Mucosa of stomach (tissue), 1 donor: Measurements from ENCODE around the gene GALNT1.

ENCODE experiments used
- H3K27me3 ChIP-seq: one replicate; pipeline ENCODE4 v1.7.0; 2013; ENCODE audit warnings: mild to moderate bottlenecking, low read length; ENCODE audit not compliant: control insufficient read depth, insufficient read depth
- H3K36me3 ChIP-seq: one replicate; pipeline ENCODE4 v1.7.0; 2013; ENCODE audit warnings: low read length; ENCODE audit not compliant: control insufficient read depth, insufficient read depth
- H3K4me1 ChIP-seq: one replicate; pipeline ENCODE4 v1.7.0; 2013; ENCODE audit warnings: mild to moderate bottlenecking, low read length; ENCODE audit not compliant: control insufficient read depth, insufficient read depth
- H3K4me3 ChIP-seq: one replicate; pipeline ENCODE4 v1.7.0; 2013; ENCODE audit warnings: low read length
- H3K9ac ChIP-seq: one replicate; pipeline ENCODE4 v1.7.0; 2013; ENCODE audit warnings: mild to moderate bottlenecking, low read length, moderate library complexity
- H3K9me3 ChIP-seq: one replicate; pipeline ENCODE4 v1.7.0; 2013; ENCODE audit warnings: mild to moderate bottlenecking, low read length, moderate library complexity; ENCODE audit not compliant: control insufficient read depth
- donor health status: Pancreatic carcinoma.

Gene GALNT1

GRCh38 chr18:35689728-35690127 is 108.2 kb downstream of the GALNT1 start:
- Histone ChIP-seq H3K4me1 (peaks cover 9% of the 10 kb centered on the region), H3K9ac (no peak overlapping the region), H3K36me3 (no peaks in the 10 kb centered on the region), H3K4me3 (no peak overlapping the region), H3K9me3 (no peaks in the 10 kb centered on the region), H3K27me3 (no peaks in the 10 kb centered on the region)

- no peak overlapping the region for H3K4me3 ChIP-seq
- no peaks in the 10 kb centered on the region for H3K9me3 ChIP-seq
- H3K27me3 ChIP-seq, result no peaks in the 10 kb centered on the region
- peaks cover 23% of the 10 kb centered on the region for H3K4me1 ChIP-seq
- H3K9ac ChIP-seq, result no peak overlapping the region
- no peaks in the 10 kb centered on the region for H3K36me3 ChIP-seq
These were observed 110.1 kb downstream of the GALNT1 start for GRCh38 chr18:35691625-35692024.

- Histone ChIP-seq H3K9me3 (no peaks in the 10 kb centered on the region), H3K36me3 (no peaks in the 10 kb centered on the region), H3K27me3 (no peaks in the 10 kb centered on the region), H3K4me1 (peaks cover 24% of the 10 kb centered on the region), H3K4me3 (no peak overlapping the region), H3K9ac (no peak overlapping the region)
These were observed 111.3 kb downstream of the GALNT1 start for GRCh38 chr18:35692866-35693265.

DNA sequence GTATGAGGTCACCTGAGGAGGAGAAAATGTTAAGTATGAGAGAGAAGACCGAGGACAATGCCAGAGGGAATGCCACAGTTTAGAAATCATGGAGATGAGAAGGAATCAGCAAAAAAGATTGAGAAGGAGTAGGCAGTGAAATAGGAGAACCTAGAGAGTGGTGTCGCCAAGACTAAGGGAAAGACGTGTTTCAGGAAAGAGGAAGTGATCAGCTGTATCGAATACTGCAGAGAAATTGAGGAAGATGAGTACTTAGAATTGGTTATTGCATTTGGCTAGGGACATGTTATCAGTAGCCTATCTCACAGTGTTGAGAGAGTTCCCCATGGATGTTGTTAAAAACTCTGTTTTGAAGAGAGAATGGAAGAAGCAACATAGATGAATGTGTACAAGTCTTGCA is 112.3 kb downstream of the GALNT1 start:
- Histone ChIP-seq H3K36me3 (no peaks in the 10 kb centered on the region), H3K4me1 (peaks cover 24% of the 10 kb centered on the region), H3K9ac (no peak overlapping the region), H3K27me3 (no peaks in the 10 kb centered on the region), H3K9me3 (no peaks in the 10 kb centered on the region), H3K4me3 (no peak overlapping the region)

DNA sequence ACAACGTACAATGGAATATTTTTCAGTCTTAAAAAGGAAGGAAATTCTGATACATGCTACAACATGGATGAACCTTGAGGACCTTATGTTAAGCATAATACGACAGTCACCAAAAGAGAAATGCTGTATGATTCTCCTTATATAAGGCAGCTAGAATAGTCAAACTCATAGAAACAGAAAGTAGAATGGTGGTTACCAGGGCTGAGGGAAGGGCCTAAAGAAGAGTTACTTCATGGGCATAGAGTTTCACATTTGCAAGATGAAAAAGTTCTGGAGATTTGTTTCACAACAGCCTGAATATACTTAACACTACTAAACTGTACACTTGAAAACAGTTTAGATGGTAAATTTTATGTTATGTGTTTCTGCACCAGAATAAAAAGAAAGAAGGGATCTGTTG is 113.3 kb downstream of the GALNT1 start:
- H3K9me3 ChIP-seq, result no peaks in the 10 kb centered on the region
- no peaks in the 10 kb centered on the region for H3K36me3 ChIP-seq
- H3K4me1 ChIP-seq, result peaks cover 24% of the 10 kb centered on the region

GRCh38 chr18:35695384-35695783 is 113.8 kb downstream of the GALNT1 start:
- Histone ChIP-seq H3K4me1 (peaks cover 24% of the 10 kb centered on the region), H3K9me3 (no peaks in the 10 kb centered on the region), H3K9ac (no peak overlapping the region), H3K27me3 (no peaks in the 10 kb centered on the region), H3K4me3 (no peak overlapping the region), H3K36me3 (no peaks in the 10 kb centered on the region)

More for the DNA sequence above, 113.3 kb downstream of the GALNT1 start:
- H3K9ac ChIP-seq, result no peak overlapping the region
- H3K4me3 ChIP-seq, result no peak overlapping the region
- no peaks in the 10 kb centered on the region for H3K27me3 ChIP-seq

DNA sequence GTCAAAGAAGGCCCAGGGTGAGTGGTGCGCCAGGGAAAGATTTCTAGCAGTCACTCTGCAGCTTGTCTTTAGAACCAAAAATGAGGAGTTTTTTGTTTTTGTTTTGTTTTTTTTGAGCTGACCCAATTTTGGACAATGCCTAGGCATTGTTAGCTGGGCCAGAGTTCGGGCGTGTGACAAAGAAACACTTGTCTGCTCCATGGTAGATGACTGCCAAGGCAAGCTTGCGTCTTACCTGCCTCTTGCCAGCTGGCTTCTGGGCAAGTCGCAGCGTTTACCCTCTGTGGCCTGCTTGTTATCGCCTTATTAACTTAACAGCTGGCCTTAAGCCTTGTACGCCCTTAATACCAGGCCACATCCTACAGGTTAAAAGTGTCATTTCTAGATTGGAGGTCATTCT is 114.3 kb downstream of the GALNT1 start:
- Histone ChIP-seq H3K36me3 (no peaks in the 10 kb centered on the region), H3K4me3 (no peak overlapping the region), H3K4me1 (peaks cover 24% of the 10 kb centered on the region), H3K27me3 (no peaks in the 10 kb centered on the region), H3K9ac (no peak overlapping the region), H3K9me3 (no peaks in the 10 kb centered on the region)

GRCh38 chr18:35696307-35696706 is 114.8 kb downstream of the GALNT1 start:
- Histone ChIP-seq H3K4me3 (no peak overlapping the region), H3K9ac (no peak overlapping the region), H3K9me3 (no peaks in the 10 kb centered on the region), H3K27me3 (no peaks in the 10 kb centered on the region), H3K36me3 (no peaks in the 10 kb centered on the region), H3K4me1 (peaks cover 24% of the 10 kb centered on the region)

GRCh38 chr18:35697869-35698268 is 116.3 kb downstream of the GALNT1 start:
- Histone ChIP-seq H3K9ac (no peak overlapping the region), H3K4me1 (peaks cover 21% of the 10 kb centered on the region), H3K4me3 (no peak overlapping the region), H3K27me3 (no peaks in the 10 kb centered on the region), H3K36me3 (no peaks in the 10 kb centered on the region), H3K9me3 (no peaks in the 10 kb centered on the region)

DNA sequence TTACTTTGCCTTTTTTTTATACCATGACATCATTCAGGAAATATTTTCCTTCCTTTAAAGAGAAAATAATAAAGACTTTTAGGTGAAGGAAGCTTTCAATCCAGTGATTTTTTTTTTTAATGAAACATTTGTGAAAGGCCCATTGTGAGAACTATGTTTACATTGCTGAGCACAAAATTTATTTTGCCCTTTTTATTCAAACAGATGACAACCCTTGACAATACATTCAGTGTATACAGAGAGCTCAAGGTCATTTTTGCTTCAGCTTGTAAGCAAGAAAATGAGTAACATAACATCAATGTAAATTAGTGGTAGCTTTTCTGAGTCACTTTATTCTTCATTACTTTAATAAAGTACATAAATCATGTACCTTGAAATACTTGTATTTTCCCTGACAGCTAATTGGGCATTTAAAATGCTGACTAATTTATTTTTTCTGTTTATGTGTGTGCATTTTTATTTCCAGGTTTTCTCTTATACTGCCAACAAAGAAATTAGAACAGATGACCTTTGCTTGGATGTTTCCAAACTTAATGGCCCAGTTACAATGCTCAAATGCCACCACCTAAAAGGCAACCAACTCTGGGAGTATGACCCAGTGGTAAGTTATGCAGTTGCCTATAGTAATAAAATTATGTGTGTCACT is 121.6 kb downstream of the GALNT1 start:
- Histone ChIP-seq H3K9ac (no peak overlapping the region), H3K36me3 (no peaks in the 10 kb centered on the region), H3K4me1 (no peaks in the 10 kb centered on the region), H3K9me3 (no peaks in the 10 kb centered on the region), H3K4me3 (no peak overlapping the region), H3K27me3 (no peaks in the 10 kb centered on the region)

- peaks cover 3% of the 10 kb centered on the region for H3K36me3 ChIP-seq
- H3K9me3 ChIP-seq, result no peaks in the 10 kb centered on the region
These were observed 124.4 kb downstream of the GALNT1 start for GRCh38 chr18:35705988-35706387.

GRCh38 chr18:35707247-35707646 is 125.7 kb downstream of the GALNT1 start:
- H3K4me3 ChIP-seq, result no peak overlapping the region
- H3K27me3 ChIP-seq, result no peaks in the 10 kb centered on the region
- H3K9ac ChIP-seq, result no peak overlapping the region
- H3K9me3 ChIP-seq, result no peaks in the 10 kb centered on the region
- H3K36me3 ChIP-seq, result peaks cover 3% of the 10 kb centered on the region
- H3K4me1 ChIP-seq, result no peaks in the 10 kb centered on the region

More at GRCh38 chr18:35705988-35706387, 124.4 kb downstream of the GALNT1 start:
- no peaks in the 10 kb centered on the region for H3K4me1 ChIP-seq
- H3K4me3 ChIP-seq, result no peak overlapping the region
- H3K27me3 ChIP-seq, result no peaks in the 10 kb centered on the region
- H3K9ac ChIP-seq, result no peak overlapping the region

GRCh38 chr18:35707674-35708073 is 126.1 kb downstream of the GALNT1 start:
- Histone ChIP-seq H3K4me3 (no peak overlapping the region), H3K9me3 (no peaks in the 10 kb centered on the region), H3K36me3 (peaks cover 3% of the 10 kb centered on the region), H3K27me3 (no peaks in the 10 kb centered on the region), H3K9ac (no peak overlapping the region), H3K4me1 (no peaks in the 10 kb centered on the region)
